GM04503 (cell line): Measurements from ENCODE around the gene RSBN1L.
"Not testable (repeated sequence)": the region's sequence is repeated elsewhere in the genome, so short reads cannot be mapped to it uniquely, and the experiment has no call there.

Source experiments
- DNase-seq: peaks from one replicate; pipeline ENCODE4 v3.0.0-alpha.2; 2012; ENCODE audit warnings: low read depth

RSBN1L gene

GRCh38 chr7:77770316-77770715, 74.1 kb downstream of the RSBN1L start:
- DNase-seq = no peak

- no peak for DNase-seq
These were observed 75.6 kb downstream of the RSBN1L start for GRCh38 chr7:77771901-77772300.

- DNase-seq = no peak
These were observed 82.3 kb downstream of the RSBN1L start for GRCh38 chr7:77778535-77778934.

- no peak for DNase-seq
These were observed 86.1 kb downstream of the RSBN1L start for GRCh38 chr7:77782383-77782782.

GRCh38 chr7:77783111-77783510, 86.9 kb downstream of the RSBN1L start:
- DNase-seq = no peak

- DNase-seq = no peak
These were observed 87.3 kb downstream of the RSBN1L start for GRCh38 chr7:77783545-77783944.

- not testable (repeated sequence) for DNase-seq
These were observed 88.2 kb downstream of the RSBN1L start for GRCh38 chr7:77784426-77784825.

- DNase-seq = no peak
These were observed 89.8 kb downstream of the RSBN1L start for GRCh38 chr7:77786018-77786417.

GRCh38 chr7:77786741-77787140, 90.5 kb downstream of the RSBN1L start:
- no peak for DNase-seq

GRCh38 chr7:77788327-77788902, 92.2 kb downstream of the RSBN1L start:
- no peak for DNase-seq

- DNase-seq = no peak
These were observed 95.1 kb downstream of the RSBN1L start for GRCh38 chr7:77791336-77791735.

- no peak for DNase-seq
These were observed 95.7 kb downstream of the RSBN1L start for GRCh38 chr7:77791956-77792355.

- DNase-seq = no peak
These were observed 97.7 kb downstream of the RSBN1L start for GRCh38 chr7:77794000-77794399.

- DNase-seq = no peak
These were observed 99.8 kb downstream of the RSBN1L start for GRCh38 chr7:77796109-77796508.

- no peak for DNase-seq
These were observed 100.7 kb downstream of the RSBN1L start for GRCh38 chr7:77796960-77797359.

- DNase-seq = no peak
These were observed 101.6 kb downstream of the RSBN1L start for GRCh38 chr7:77797734-77798393.

- DNase-seq = peak; percentile 100
These were observed 102.3 kb downstream of the RSBN1L start, which contains the start of the genes PHTF2 and TMEM60 for GRCh38 chr7:77798394-77799077. Gene PHTF2, plus strand, starts transcription at chr7:77798773. Gene TMEM60, minus strand, starts transcription at chr7:77798434. Its CDS starts 4,061 bp downstream, at chr7:77794373.

GRCh38 chr7:77799078-77799964, 103.1 kb downstream of the RSBN1L start:
- no peak for DNase-seq

GRCh38 chr7:77800158-77800557, 103.9 kb downstream of the RSBN1L start:
- no peak for DNase-seq

GRCh38 chr7:77800730-77801129, 104.5 kb downstream of the RSBN1L start:
- DNase-seq = no peak

GRCh38 chr7:77802557-77803405, 106.5 kb downstream of the RSBN1L start:
- no peak for DNase-seq
